BLaER1 treated with 17β-estradiol and CSF1 and Interleukin-3, amounts not matched to agents 10 nM and 100 nM (cell line): ENCODE data around the gene LIPC.

ENCODE experiments used
- H3K27ac ChIP-seq, 11 experiments: shearing (Covaris generic); formaldehyde crosslinking; 2 replicates each; pipeline ENCODE4 v1.8.1; 2022
- H3K27me3 ChIP-seq, 11 experiments: shearing (Covaris generic); formaldehyde crosslinking; 2 replicates each; pipeline ENCODE4 v1.8.1; 2022
- H3K36me3 ChIP-seq, 11 experiments: shearing (Covaris generic); formaldehyde crosslinking; 2 replicates each; pipeline ENCODE4 v1.8.1; 2022
- H3K4me1 ChIP-seq, 10 experiments: shearing (Covaris generic); formaldehyde crosslinking; 2 replicates each; pipeline ENCODE4 v1.8.1; 2022
- H3K4me2 ChIP-seq, 11 experiments: shearing (Covaris generic); formaldehyde crosslinking; 2 replicates each; pipeline ENCODE4 v1.8.1; 2022
- H3K4me3 ChIP-seq, 10 experiments: shearing (Covaris generic); formaldehyde crosslinking; 2 replicates each; pipeline ENCODE4 v1.8.1; 2022
- H3K9ac ChIP-seq, 11 experiments: shearing (Covaris generic); formaldehyde crosslinking; 2 replicates each; pipeline ENCODE4 v1.8.1; 2022
- H3K9me3 ChIP-seq, 11 experiments: shearing (Covaris generic); formaldehyde crosslinking; replicated peaks in 1 of 11; 2 replicates each; pipeline ENCODE4 v1.8.1; 2022
- H4K20me1 ChIP-seq, 11 experiments: shearing (Covaris generic); formaldehyde crosslinking; 2 replicates each; pipeline ENCODE4 v1.8.1; 2022
- Cebpa-rat ChIP-seq, 11 experiments: shearing (Covaris generic); IDR thresholded peaks; 2 replicates each; pipeline ENCODE4 v1.8.1; 2022

Gene LIPC

GRCh38 chr15:58423831-58424608 is 7.8 kb upstream of the LIPC start:
- Histone ChIP-seq H3K9me3 (peaks cover 0 to 13% (median 4%) of the 10 kb centered on the region in 11 experiments; a peak in 8 of 22 replicates), H3K9ac (no peak overlapping the region), H4K20me1 (no peaks in the 10 kb centered on the region), H3K4me3 (no peak overlapping the region), H3K4me1 (peaks cover 0 to 34% (median 8%) of the 10 kb centered on the region in 10 experiments; a peak in 9 of 20 replicates), H3K27ac (no peak overlapping the region), H3K27me3 (no peaks in the 10 kb centered on the region), H3K4me2 (peak overlapping the region in 2 of 11 experiments; percentile 6 to 7; a peak in 1 of 22 replicates), H3K36me3 (peaks cover 0 to 17% (median 9%) of the 10 kb centered on the region in 11 experiments; a peak in 10 of 22 replicates)
- no peak for TF ChIP-seq Cebpa-rat (IDR thresholded peaks at IDR 0.05)

- no peak overlapping the region for H3K27ac ChIP-seq
- no peak overlapping the region for H3K4me3 ChIP-seq
- no peak for TF ChIP-seq Cebpa-rat (IDR thresholded peaks at IDR 0.05)
- H3K4me2 ChIP-seq: no peak overlapping the region
- peaks cover 0 to 11% (median 4%) of the 10 kb centered on the region in 11 experiments; a peak in 6 of 22 replicates for H3K9me3 ChIP-seq
- no peak overlapping the region for H3K9ac ChIP-seq
- H3K36me3 ChIP-seq: peaks cover 0 to 13% (median 6%) of the 10 kb centered on the region in 11 experiments; a peak in 6 of 22 replicates
- no peaks in the 10 kb centered on the region for H4K20me1 ChIP-seq
- H3K4me1 ChIP-seq: peaks cover 0 to 28% (median 8%) of the 10 kb centered on the region in 10 experiments; a peak in 9 of 20 replicates
- H3K27me3 ChIP-seq: no peaks in the 10 kb centered on the region
Observed at GRCh38 chr15:58424722-58425121, 7.1 kb upstream of the LIPC start.

- no peak overlapping the region for H3K4me2 ChIP-seq
- peaks cover 0 to 28% (median 8%) of the 10 kb centered on the region in 10 experiments; a peak in 9 of 20 replicates for H3K4me1 ChIP-seq
- H3K27me3 ChIP-seq: no peaks in the 10 kb centered on the region
- TF ChIP-seq Cebpa-rat (IDR thresholded peaks at IDR 0.05): no peak
- H3K4me3 ChIP-seq: no peak overlapping the region
- H3K9ac ChIP-seq: no peak overlapping the region
- H3K27ac ChIP-seq: no peak overlapping the region
- peaks cover 0 to 16% (median 6%) of the 10 kb centered on the region in 11 experiments; a peak in 10 of 22 replicates for H3K9me3 ChIP-seq
- H3K36me3 ChIP-seq: peaks cover 0 to 13% (median 6%) of the 10 kb centered on the region in 11 experiments; a peak in 5 of 22 replicates
- H4K20me1 ChIP-seq: no peaks in the 10 kb centered on the region
Observed at GRCh38 chr15:58425185-58425584, 6.6 kb upstream of the LIPC start.

GRCh38 chr15:58425834-58426233 is 6.0 kb upstream of the LIPC start:
- H4K20me1 ChIP-seq: no peaks in the 10 kb centered on the region
- H3K27ac ChIP-seq: no peak overlapping the region
- no peak overlapping the region for H3K4me3 ChIP-seq
- no peak for TF ChIP-seq Cebpa-rat (IDR thresholded peaks at IDR 0.05)
- peaks cover 0 to 13% (median 6%) of the 10 kb centered on the region in 11 experiments; a peak in 5 of 22 replicates for H3K36me3 ChIP-seq
- H3K9me3 ChIP-seq: peaks cover 0 to 21% (median 12%) of the 10 kb centered on the region in 11 experiments; a peak in 10 of 22 replicates
- H3K4me2 ChIP-seq: 0 out of 22 replicates have a peak overlapping the region, but pooled peaks of 2 of the 11 experiments have one; percentile 7 to 14
- H3K27me3 ChIP-seq: no peaks in the 10 kb centered on the region
- peaks cover 0 to 23% (median 8%) of the 10 kb centered on the region in 10 experiments; a peak in 10 of 20 replicates for H3K4me1 ChIP-seq
- no peak overlapping the region for H3K9ac ChIP-seq

- peaks cover 0 to 21% (median 14%) of the 10 kb centered on the region in 11 experiments; a peak in 10 of 22 replicates for H3K9me3 ChIP-seq
- 0 out of 22 replicates have a peak overlapping the region, but pooled peaks of 1 of the 11 experiments have one; percentile 14 for H3K4me2 ChIP-seq
- no peak overlapping the region for H3K4me3 ChIP-seq
- peaks cover 0 to 13% (median 6%) of the 10 kb centered on the region in 11 experiments; a peak in 5 of 22 replicates for H3K36me3 ChIP-seq
- H4K20me1 ChIP-seq: no peaks in the 10 kb centered on the region
- peaks cover 3 to 19% (median 14%) of the 10 kb centered on the region in 10 experiments; a peak in 19 of 20 replicates for H3K4me1 ChIP-seq
- no peak for TF ChIP-seq Cebpa-rat (IDR thresholded peaks at IDR 0.05)
- no peak overlapping the region for H3K9ac ChIP-seq
- no peak overlapping the region for H3K27ac ChIP-seq
- peaks cover 0 to 3% (median 0%) of the 10 kb centered on the region in 11 experiments; a peak in 2 of 22 replicates for H3K27me3 ChIP-seq
Observed at GRCh38 chr15:58426501-58426900, 5.3 kb upstream of the LIPC start.

GRCh38 chr15:58427987-58428386 is 3.8 kb upstream of the LIPC start:
- peaks cover 0 to 16% (median 5%) of the 10 kb centered on the region in 11 experiments; a peak in 6 of 22 replicates for H3K27me3 ChIP-seq
- H3K9ac ChIP-seq: no peak overlapping the region
- TF ChIP-seq Cebpa-rat (IDR thresholded peaks at IDR 0.05): no peak
- H3K9me3 ChIP-seq: peaks cover 0 to 21% (median 9%) of the 10 kb centered on the region in 11 experiments; a peak in 8 of 22 replicates
- no peak overlapping the region for H3K27ac ChIP-seq
- H3K4me2 ChIP-seq: no peak overlapping the region
- H3K36me3 ChIP-seq: peaks cover 0 to 12% (median 6%) of the 10 kb centered on the region in 11 experiments; a peak in 5 of 22 replicates
- H4K20me1 ChIP-seq: no peaks in the 10 kb centered on the region
- H3K4me1 ChIP-seq: peaks cover 16 to 34% (median 29%) of the 10 kb centered on the region in 10 experiments
- H3K4me3 ChIP-seq: no peak overlapping the region

GRCh38 chr15:58430224-58430787 is 1.5 kb upstream of the LIPC start:
- H3K36me3 ChIP-seq: peaks cover 0 to 4% (median 0%) of the 10 kb centered on the region in 11 experiments; a peak in 1 of 22 replicates
- peaks cover 38 to 57% (median 47%) of the 10 kb centered on the region in 10 experiments for H3K4me1 ChIP-seq
- 0 out of 22 replicates have a peak overlapping the region, but pooled peaks of 2 of the 11 experiments have one; percentile 0 to 10 for H3K4me2 ChIP-seq
- H3K9ac ChIP-seq: no peak overlapping the region
- H4K20me1 ChIP-seq: no peaks in the 10 kb centered on the region
- H3K9me3 ChIP-seq: peaks cover 0 to 21% (median 8%) of the 10 kb centered on the region in 11 experiments; a peak in 8 of 22 replicates
- peaks cover 0 to 16% (median 5%) of the 10 kb centered on the region in 11 experiments; a peak in 6 of 22 replicates for H3K27me3 ChIP-seq
- no peak overlapping the region for H3K27ac ChIP-seq
- no peak for TF ChIP-seq Cebpa-rat (IDR thresholded peaks at IDR 0.05)
- H3K4me3 ChIP-seq: no peak overlapping the region

GRCh38 chr15:58432401-58432800 is 610 bp downstream of the LIPC start:
- peaks cover 38 to 60% (median 49%) of the 10 kb centered on the region in 10 experiments for H3K4me1 ChIP-seq
- H3K9me3 ChIP-seq: peaks cover 0 to 21% (median 8%) of the 10 kb centered on the region in 11 experiments; a peak in 8 of 22 replicates
- H3K27ac ChIP-seq: peak overlapping the region in 2 of 11 experiments; percentile 16 to 71; a peak in 3 of 22 replicates
- H3K4me3 ChIP-seq: no peak overlapping the region
- H3K36me3 ChIP-seq: peaks cover 0 to 8% (median 0%) of the 10 kb centered on the region in 11 experiments; a peak in 1 of 22 replicates
- H4K20me1 ChIP-seq: no peaks in the 10 kb centered on the region
- H3K4me2 ChIP-seq: peak overlapping the region; percentile 32 to 95 (median 79); a peak in 20 of 22 replicates
- TF ChIP-seq Cebpa-rat (IDR thresholded peaks at IDR 0.05): peak in 4 of 11 experiments; percentile 20 to 90 (median 51); a peak in 4 of 22 replicates
- peaks cover 0 to 16% (median 5%) of the 10 kb centered on the region in 11 experiments; a peak in 6 of 22 replicates for H3K27me3 ChIP-seq
- H3K9ac ChIP-seq: peak overlapping the region in 2 of 11 experiments; percentile 8 to 51; a peak in 3 of 22 replicates
